GM12892 (cell line): ENCODE results near the gene LRP1-AS.
A peak's percentile ranks its signal among the peaks of the same experiment; 100 is the strongest.

Source experiments
- DNase-seq: peaks from one replicate; pipeline ENCODE4 v3.0.0; 2011; ENCODE audit not compliant: insufficient read length
- FAIRE-seq: peaks from 2 replicates; lab custom pipeline; 2011; peaks lifted over from hg19 to GRCh38; lab: Jason Lieb, UNC
- POLR2A ChIP-seq: IDR thresholded peaks from 2 replicates; pipeline ENCODE4 v1.6.1; 2011; ENCODE audit warnings: low read depth, low read length, control low read depth
- POLR2AphosphoS5 ChIP-seq: IDR thresholded peaks from 2 replicates; pipeline ENCODE4 v1.6.1; 2011; ENCODE audit warnings: low read depth, low read length, control low read depth
- TAF1 ChIP-seq: IDR thresholded peaks from 2 replicates; pipeline ENCODE4 v1.6.1; 2011; ENCODE audit warnings: low read depth, mild to moderate bottlenecking, control low read depth, low read length, borderline replicate concordance

Gene LRP1-AS

GRCh38 chr12:57158665-57159064, 11.2 kb upstream of the LRP1-AS start:
- no peak for TF ChIP-seq POLR2AphosphoS5
- no peak for TF ChIP-seq TAF1
- no peak for TF ChIP-seq POLR2A

GRCh38 chr12:57158186-57158585, 10.8 kb upstream of the LRP1-AS start:
- TF ChIP-seq TAF1 (no peak), POLR2A (no peak), POLR2AphosphoS5 (no peak)
- FAIRE-seq (no peak), DNase-seq (no peak)

More at GRCh38 chr12:57158665-57159064, 11.2 kb upstream of the LRP1-AS start:
- FAIRE-seq (no peak), DNase-seq (no peak)

GRCh38 chr12:57157588-57158173, 10.3 kb upstream of the LRP1-AS start:
- TF ChIP-seq POLR2A = no peak
- TF ChIP-seq POLR2AphosphoS5 = no peak
- no peak for TF ChIP-seq TAF1
- DNase-seq (no peak), FAIRE-seq (no peak)

GRCh38 chr12:57156701-57157403, 9.4 kb upstream of the LRP1-AS start:
- FAIRE-seq = no peak
- DNase-seq = no peak
- TF ChIP-seq POLR2AphosphoS5 (no peak), TAF1 (no peak), POLR2A (no peak)

- FAIRE-seq = peak; percentile 86
These were observed 7.5 kb upstream of the LRP1-AS start for GRCh38 chr12:57154804-57155434.

GRCh38 chr12:57154076-57154475, 6.7 kb upstream of the LRP1-AS start:
- FAIRE-seq = no peak
- no peak for TF ChIP-seq POLR2A
- no peak for TF ChIP-seq TAF1
- TF ChIP-seq POLR2AphosphoS5 = no peak
- no peak for DNase-seq

More at GRCh38 chr12:57154804-57155434, 7.5 kb upstream of the LRP1-AS start:
- TF ChIP-seq POLR2A (no peak), POLR2AphosphoS5 (no peak), TAF1 (no peak)
- DNase-seq = no peak

- TF ChIP-seq POLR2A (no peak), POLR2AphosphoS5 (no peak), TAF1 (no peak)
- FAIRE-seq = no peak
- no peak for DNase-seq
These were observed 6.1 kb upstream of the LRP1-AS start for GRCh38 chr12:57153415-57153997.

- FAIRE-seq (no peak), DNase-seq (no peak)
- TF ChIP-seq POLR2A (no peak), POLR2AphosphoS5 (no peak), TAF1 (no peak)
These were observed 5.2 kb upstream of the LRP1-AS start for GRCh38 chr12:57152639-57153038.

GRCh38 chr12:57151741-57152630, 4.6 kb upstream of the LRP1-AS start:
- DNase-seq = no peak
- FAIRE-seq = no peak
- TF ChIP-seq TAF1 (no peak), POLR2A (no peak), POLR2AphosphoS5 (no peak)

GRCh38 chr12:57150400-57151000, 3.1 kb upstream of the LRP1-AS start:
- no peak for TF ChIP-seq POLR2A
- TF ChIP-seq POLR2AphosphoS5 = no peak
- TF ChIP-seq TAF1 = no peak
- DNase-seq (no peak), FAIRE-seq (no peak)
